ENCODE data around the gene TUBA4A. TPM values are rescaled to one million over a fixed set of nuclear protein-coding genes. Genes with fewer than 3 reads are reported as not detected.

Gene TUBA4A
- total and polyA plus RNA-seq, 2 experiments from 2014 or later, result 44.3 to 77.7 TPM

GRCh38 chr2:219291910-219292490, 38.3 kb upstream of the TUBA4A start:
- ATAC-seq (no peak), DNase-seq (ENCODE audit: low spot score) (no peak)
- Mint-ChIP-seq H3K27me3 (ENCODE audit: insufficient read depth, low read depth, poor library complexity) (peaks cover 27% of the 10 kb centered on the region), H3K4me1 (peaks cover 3% of the 10 kb centered on the region; the same call in 1 of the 3 replicates), H3K27ac (no peak overlapping the region), H3K9me3 (no peaks in the 10 kb centered on the region; the same call in 1 of the 3 replicates), H3K4me3 (no peak overlapping the region), H3K36me3 (ENCODE audit: low read depth) (no peaks in the 10 kb centered on the region; the same call in 2 of the 3 replicates)
- Histone ChIP-seq H3K9me2 (ENCODE audit: insufficient read depth) (no peaks in the 10 kb centered on the region), H2AFZ (no peak overlapping the region), H3F3A (replicated peaks; ENCODE audit: low read depth) (peaks cover 5% of the 10 kb centered on the region; the same call in 1 of the 2 replicates), H3K79me2 (replicated peaks; ENCODE audit: insufficient read depth) (no peaks in the 10 kb centered on the region), H4K20me1 (replicated peaks; ENCODE audit: insufficient read depth) (no peaks in the 10 kb centered on the region; the same call in 1 of the 2 replicates), H3K4me1 (ENCODE audit: insufficient read depth) (peaks cover 3% of the 10 kb centered on the region; the same call in 1 of the 2 replicates), H3K27me3 (ENCODE audit: insufficient read depth) (peaks cover 19% of the 10 kb centered on the region), H3K36me3 (ENCODE audit: insufficient read depth) (no peaks in the 10 kb centered on the region), H3K4me2 (no peak overlapping the region), H3K4me3 (no peak overlapping the region), H3K27ac (ENCODE audit: low read depth) (no peak overlapping the region)
- TF ChIP-seq ZNF331 (CRISPR knock-in tag; IDR thresholded peaks at IDR 0.05; ENCODE audit: low read depth), result no peak
- no peak for TF ChIP-seq JUNB (IDR thresholded peaks at IDR 0.05; ENCODE audit: unreplicated experiment)
- TF ChIP-seq CREB1 (CRISPR knock-in tag; IDR thresholded peaks at IDR 0.05; ENCODE audit: low read depth), result no peak
- TF ChIP-seq REST (IDR thresholded peaks at IDR 0.05; ENCODE audit: unreplicated experiment), result no peak

- no peaks in the 10 kb centered on the region for H3K79me2 ChIP-seq (replicated peaks; ENCODE audit: insufficient read depth)
- Mint-ChIP-seq H3K4me1 (peaks cover 8% of the 10 kb centered on the region; the same call in 2 of the 3 replicates), H3K4me3 (no peak overlapping the region), H3K9me3 (no peaks in the 10 kb centered on the region; the same call in 1 of the 3 replicates), H3K27me3 (ENCODE audit: insufficient read depth, low read depth, poor library complexity) (peaks cover 26% of the 10 kb centered on the region), H3K36me3 (ENCODE audit: low read depth) (no peaks in the 10 kb centered on the region; the same call in 2 of the 3 replicates), H3K27ac (no peak overlapping the region)
- no peaks in the 10 kb centered on the region for H3K9me2 ChIP-seq (ENCODE audit: insufficient read depth)
- H3K27ac ChIP-seq (ENCODE audit: low read depth), result no peak overlapping the region
- H3F3A ChIP-seq (replicated peaks; ENCODE audit: low read depth), result peaks cover 5% of the 10 kb centered on the region; the same call in 1 of the 2 replicates
- H3K4me3 ChIP-seq, result no peak overlapping the region
- H3K36me3 ChIP-seq (ENCODE audit: insufficient read depth), result no peaks in the 10 kb centered on the region
- no peaks in the 10 kb centered on the region; the same call in 1 of the 2 replicates for H4K20me1 ChIP-seq (replicated peaks; ENCODE audit: insufficient read depth)
- H3K27me3 ChIP-seq (ENCODE audit: insufficient read depth), result peaks cover 19% of the 10 kb centered on the region
- DNase-seq (ENCODE audit: low spot score) (no peak), ATAC-seq (no peak)
- peaks cover 3% of the 10 kb centered on the region; the same call in 1 of the 2 replicates for H3K4me1 ChIP-seq (ENCODE audit: insufficient read depth)
- H3K4me2 ChIP-seq, result no peak overlapping the region
- no peak overlapping the region for H2AFZ ChIP-seq
- TF ChIP-seq EZH2phosphoT487 (IDR thresholded peaks at IDR 0.05; ENCODE audit: unreplicated experiment), result no peak
- no peak for TF ChIP-seq ZNF331 (CRISPR knock-in tag; IDR thresholded peaks at IDR 0.05; ENCODE audit: low read depth)
- TF ChIP-seq STAT1 (IDR thresholded peaks at IDR 0.05; ENCODE audit: unreplicated experiment), result no peak
- TF ChIP-seq ZNF462 (CRISPR knock-in tag; IDR thresholded peaks at IDR 0.05), result no peak
- no peak for TF ChIP-seq POLR2AphosphoS5 (IDR thresholded peaks at IDR 0.05; ENCODE audit: low read depth)
- TF ChIP-seq ZNF114 (CRISPR knock-in tag; IDR thresholded peaks at IDR 0.05), result no peak
- no peak for TF ChIP-seq CTCF (conservative IDR thresholded peaks at IDR 0.05; ENCODE audit: low read depth in 2 of 2)
These were observed 37.7 kb upstream of the TUBA4A start for GRCh38 chr2:219291394-219291793.
